K562 (cell line): ENCODE results near the gene CHI3L1. TPM values are rescaled to one million over a fixed set of nuclear protein-coding genes. Genes with fewer than 3 reads are reported as not detected.

ENCODE experiments used
- ATAC-seq: fragments of 200-7000 bp; cut with Tn5 transposase; 3 replicates; pipeline ENCODE4 v1.9.1; 2020; ENCODE audit warnings: moderate library complexity
- BruUV-seq: library from RNA; stranded (reverse); fragments of 400-500 nt; replicated peaks from 2 replicates; lab custom pipeline; 2021; lab: Mats Ljungman, UMichigan
- CTCF ChIA-PET: fragments of 300-600 bp; formaldehyde crosslinking; extraction: SDS; loops from one replicate; lab custom pipeline; 2021; ENCODE audit warnings: low intra/inter-chr PET ratio; lab: Yijun Ruan, JAX
- POLR2A ChIA-PET: fragments of 300-600, 350-650 bp; sonication (Branson Sonifier 250); formaldehyde crosslinking; extraction: SDS; loops from one replicate; lab custom pipeline; 2021; ENCODE audit warnings: antibody characterized with exemption, inconsistent platforms; lab: Yijun Ruan, JAX
- DNase-seq, 4 experiments: peaks; one replicate each; pipeline versions ENCODE4 v3.0.0 to v3.0.0-alpha.2; 2011 to 2018; ENCODE audit warnings: low spot score in 3 of 4, mixed read lengths in 3 of 4; ENCODE audit errors: extremely low read depth in 1 of 4
- FAIRE-seq: peaks from 2 replicates; lab custom pipeline; 2011; peaks lifted over from hg19 to GRCh38; lab: Jason Lieb, UNC
- H2AFZ ChIP-seq: 2 replicates; pipeline ENCODE4 v1.6.0; 2011; ENCODE audit warnings: low read depth, low read length, control low read depth, inconsistent platforms
- H3K27ac ChIP-seq: fragments of 200-600 bp; 3 replicates; pipeline ENCODE4 v1.8.0; 2011; ENCODE audit warnings: low read depth, mild to moderate bottlenecking, control low read depth, inconsistent platforms, low read length, moderate library complexity, mixed read lengths; ENCODE audit errors: extremely low read depth
- H3K27me3 ChIP-seq, 2 experiments: fragments of 300-600 bp in 1 of 2; 2 replicates in 1 of 2; 3 replicates in 1 of 2; pipeline versions ENCODE4 v1.6.0 to v1.8.0; 2011; ENCODE audit warnings: inconsistent platforms in 2 of 2, low read length in 2 of 2, mild to moderate bottlenecking in 1 of 2, mixed read lengths in 1 of 2, moderate library complexity in 1 of 2; ENCODE audit not compliant: control insufficient read depth in 2 of 2, insufficient read depth in 2 of 2
- H3K36me3 ChIP-seq: fragments of 300-600 bp; 3 replicates; pipeline ENCODE4 v1.8.0; 2011; ENCODE audit warnings: mild to moderate bottlenecking, low read length, inconsistent platforms; ENCODE audit not compliant: control insufficient read depth, insufficient read depth
- H3K4me1 ChIP-seq, 2 experiments: fragments of 200-600 bp in 1 of 2; replicated peaks in 1 of 2; 2 replicates in 1 of 2; 3 replicates in 1 of 2; pipeline versions ENCODE4 v1.5.1 to v1.8.0; 2011; ENCODE audit warnings: inconsistent platforms in 2 of 2, low read length in 2 of 2, mild to moderate bottlenecking in 1 of 2, mixed read lengths in 1 of 2, moderate library complexity in 1 of 2; ENCODE audit not compliant: control insufficient read depth in 2 of 2, insufficient read depth in 2 of 2
- H3K4me2 ChIP-seq: 2 replicates; pipeline ENCODE4 v1.6.1; 2011; ENCODE audit warnings: low read length, control low read depth, inconsistent platforms, mixed read lengths; ENCODE audit not compliant: insufficient read depth
- H3K4me3 ChIP-seq: fragments of 200-600 bp; sonication (generic), shearing (Covaris generic); 2 replicates; pipeline ENCODE4 v1.5.1; 2016; ENCODE audit warnings: control low read depth, inconsistent platforms
- H3K79me2 ChIP-seq: fragments of 200-600 bp; 3 replicates; pipeline ENCODE4 v1.8.0; 2011; ENCODE audit warnings: low read length, inconsistent platforms; ENCODE audit not compliant: control insufficient read depth, insufficient read depth
- H3K9ac ChIP-seq, 2 experiments: 2 replicates each; pipeline versions ENCODE4 v1.6.0 to v1.6.1; 2011; ENCODE audit warnings: low read depth in 2 of 2, low read length in 2 of 2, control low read depth in 1 of 2, inconsistent platforms in 1 of 2, mild to moderate bottlenecking in 1 of 2, mixed read lengths in 1 of 2; ENCODE audit not compliant: insufficient read depth in 1 of 2
- H3K9me1 ChIP-seq: one replicate; pipeline ENCODE4 v1.6.0; 2011; ENCODE audit warnings: inconsistent platforms, mild to moderate bottlenecking, low read length, moderate library complexity; ENCODE audit not compliant: control insufficient read depth, insufficient read depth
- H3K9me3 ChIP-seq: replicated peaks from 2 replicates; pipeline ENCODE4 v1.5.1; 2011; ENCODE audit warnings: low read depth, low read length, inconsistent platforms; ENCODE audit not compliant: control insufficient read depth, insufficient read depth
- H4K20me1 ChIP-seq: replicated peaks from 2 replicates; pipeline ENCODE4 v1.6.1; 2011; ENCODE audit warnings: low read length, inconsistent platforms, mixed read lengths; ENCODE audit not compliant: control insufficient read depth, insufficient read depth
- FOXK1 ChIP-seq: sonication (generic); formaldehyde crosslinking; IDR thresholded peaks from 2 replicates; pipeline ENCODE4 v1.8.0; 2022; ENCODE audit warnings: missing genetic modification reagents, mild to moderate bottlenecking, borderline replicate concordance
- HEY1 ChIP-seq: fragments of 250-450 bp; sonication (Bioruptor Pico); IDR thresholded peaks from 2 replicates; pipeline ENCODE4 v1.5.0; 2020; ENCODE audit warnings: mild to moderate bottlenecking, moderate library complexity, borderline replicate concordance
- SIN3B ChIP-seq: fragments of 450-650 bp; IDR thresholded peaks from 2 replicates; pipeline ENCODE4 v1.6.1; 2017; ENCODE audit warnings: low read depth, mild to moderate bottlenecking, moderate library complexity
- TCF3 ChIP-seq: sonication (generic); formaldehyde crosslinking; IDR thresholded peaks from 2 replicates; pipeline ENCODE4 v1.4.0; 2020; ENCODE audit warnings: mild to moderate bottlenecking, missing genetic modification reagents
- ZNF324 ChIP-seq: fragments of 250-450 bp; sonication (Bioruptor Pico); IDR thresholded peaks from 2 replicates; pipeline ENCODE4 v1.4.0; 2020; ENCODE audit warnings: mild to moderate bottlenecking
- WGBS: fragments of 100-300 bp; shearing (Covaris generic); methylation state at CpG from one replicate; pipeline ENCODE4 v1.1.6; 2016; ENCODE audit warnings: low coverage, mixed read lengths; ENCODE audit not compliant: insufficient coverage; ENCODE audit errors: missing lambda C conversion rate; 5-methylcytosine and 5-hydroxymethylcytosine counted together
- in situ Hi-C: fragments of 300-500 bp; cut with MboI; formaldehyde crosslinking; loops from 4 replicates; pipeline ENCODE4 v1.15.0; 2018; ENCODE audit warnings: inconsistent platforms, mixed read lengths
- intact Hi-C: fragments of 100-400 bp; cut with micrococcal nuclease; formaldehyde crosslinking; loops from 2 replicates; pipeline ENCODE4 v1.14.2; 2022
- polyA plus RNA-seq, 8 experiments: library from polyadenylated mRNA; depleted of rRNA in 4 of 8; stranded (reverse) in 5 of 8; unstranded in 3 of 8; fragments of >200 nt; fragmentation: Nextera tagmentation in 2 of 8; fragmentation: Illumina TruSeq in 1 of 8; extraction: Ambion mirVana in 2 of 8; extraction: Trizol in 1 of 8; gene quantifications; 2 replicates each; pipeline versions ENCODE4 v1.2.1 to v1.2.3, GENCODE V29; 2011 to 2014; ENCODE audit warnings: inconsistent platforms in 1 of 8, missing spikeins in 1 of 8
- total RNA-seq, 7 experiments: library from RNA; depleted of rRNA in 6 of 7; stranded (reverse); fragments of >200 nt in 6 of 7; fragmentation: Illumina TruSeq in 2 of 7; extraction: Trizol in 2 of 7; gene quantifications; 2 replicates each; pipeline versions ENCODE4 v1.2.1 to v1.2.3, GENCODE V29; 2011 to 2021; ENCODE audit warnings: low replicate concordance in 1 of 7
- TF ChIP-seq, protein P1 (sequence below): sonication (generic); formaldehyde crosslinking; IDR thresholded peaks from 2 replicates; pipeline ENCODE4 v1.8.0; 2022; ENCODE audit warnings: mild to moderate bottlenecking, missing genetic modification reagents, borderline replicate concordance
- TF ChIP-seq, protein P2 (sequence below), 2 experiments: fragments of 450-650 bp; formaldehyde crosslinking in 1 of 2; IDR thresholded peaks; 2 replicates each; pipeline versions ENCODE4 v1.4.0 to v1.6.1; 2014 to 2020; ENCODE audit warnings: mild to moderate bottlenecking in 2 of 2, borderline replicate concordance in 1 of 2, low read depth in 1 of 2

Gene CHI3L1
- total and polyA plus RNA-seq, 9 of the 15 experiments (the other 6 are each of a cell fraction or from before 2014, with no cell fraction given) = not detected

DNA sequence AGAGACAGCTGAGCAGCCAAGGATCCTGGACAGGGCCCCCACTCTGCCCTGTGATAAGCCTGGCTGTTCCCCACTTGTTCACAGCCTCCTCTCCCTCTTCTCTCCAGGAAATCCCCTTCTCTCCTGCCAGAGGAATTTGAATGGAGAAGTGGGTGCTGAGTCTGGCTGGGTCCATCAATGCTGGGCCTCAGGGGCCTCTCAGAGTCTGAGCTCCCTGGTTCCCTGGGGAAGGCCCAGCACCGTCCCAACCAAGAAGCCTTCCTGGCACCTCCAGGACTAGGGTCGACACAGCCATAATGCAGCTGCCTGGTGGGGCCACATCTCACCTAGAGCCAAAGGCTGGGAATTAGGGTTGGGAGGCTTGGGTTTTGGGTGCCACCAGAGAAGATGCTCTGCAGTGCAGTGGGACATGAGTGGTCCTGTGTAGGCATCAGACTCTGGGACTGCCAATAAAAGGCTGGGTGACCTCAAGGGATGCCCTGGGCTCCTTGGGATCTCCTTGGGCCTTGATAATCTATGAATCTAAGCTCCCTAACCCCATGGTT lies 13.4 kb downstream of the CHI3L1 start (continued):
- TF ChIP-seq, protein P1, sequence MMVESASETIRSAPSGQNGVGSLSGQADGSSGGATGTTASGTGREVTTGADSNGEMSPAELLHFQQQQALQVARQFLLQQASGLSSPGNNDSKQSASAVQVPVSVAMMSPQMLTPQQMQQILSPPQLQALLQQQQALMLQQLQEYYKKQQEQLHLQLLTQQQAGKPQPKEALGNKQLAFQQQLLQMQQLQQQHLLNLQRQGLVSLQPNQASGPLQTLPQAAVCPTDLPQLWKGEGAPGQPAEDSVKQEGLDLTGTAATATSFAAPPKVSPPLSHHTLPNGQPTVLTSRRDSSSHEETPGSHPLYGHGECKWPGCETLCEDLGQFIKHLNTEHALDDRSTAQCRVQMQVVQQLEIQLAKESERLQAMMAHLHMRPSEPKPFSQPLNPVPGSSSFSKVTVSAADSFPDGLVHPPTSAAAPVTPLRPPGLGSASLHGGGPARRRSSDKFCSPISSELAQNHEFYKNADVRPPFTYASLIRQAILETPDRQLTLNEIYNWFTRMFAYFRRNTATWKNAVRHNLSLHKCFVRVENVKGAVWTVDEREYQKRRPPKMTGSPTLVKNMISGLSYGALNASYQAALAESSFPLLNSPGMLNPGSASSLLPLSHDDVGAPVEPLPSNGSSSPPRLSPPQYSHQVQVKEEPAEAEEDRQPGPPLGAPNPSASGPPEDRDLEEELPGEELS = no peak
- TF ChIP-seq FOXK1 (CRISPR knock-in tag) (no peak), SIN3B (no peak)

DNA sequence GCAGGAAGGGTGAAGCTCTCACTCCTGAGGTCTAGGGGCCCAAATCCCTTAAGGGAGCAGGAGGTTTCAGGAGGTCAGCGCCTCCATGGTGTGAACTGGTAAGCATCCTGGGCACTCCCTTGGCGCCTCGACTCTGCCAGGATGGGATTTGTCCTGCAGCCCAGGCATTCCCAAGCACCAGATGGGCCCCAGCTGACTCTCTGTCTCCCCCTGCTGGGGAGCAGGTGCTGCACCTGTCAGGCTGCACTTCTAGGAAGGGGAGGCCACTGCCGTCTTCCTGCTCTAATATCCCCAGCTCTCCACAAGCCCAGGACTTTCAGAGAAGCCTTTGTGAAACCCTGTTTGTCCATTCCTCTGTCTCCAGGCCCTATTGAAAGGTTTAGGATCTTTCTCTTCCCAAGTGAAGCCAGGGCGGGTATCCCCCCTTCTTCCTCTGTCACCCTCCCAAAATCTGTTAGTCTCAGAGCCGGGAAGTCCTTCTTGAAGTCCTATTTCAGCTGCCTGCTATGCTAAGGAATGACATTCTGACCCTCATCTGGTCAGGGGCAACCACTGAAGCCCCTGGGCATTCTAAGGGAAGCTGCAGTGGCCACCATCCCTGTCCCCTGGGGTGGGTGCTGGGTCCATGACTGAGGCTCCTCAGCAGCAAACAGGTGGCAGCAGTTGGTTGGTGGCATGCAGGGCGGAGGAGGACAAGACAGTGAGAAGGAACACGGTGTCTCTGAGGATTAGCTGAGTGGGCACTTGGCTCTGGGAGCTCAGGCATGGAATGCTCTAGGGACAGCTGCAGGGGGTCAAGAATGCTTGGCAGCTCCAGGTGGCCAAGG lies 14.1 kb downstream of the CHI3L1 start:
- peaks cover 0 to 11% of the 10 kb centered on the region in 2 experiments; a peak in 1 of 5 replicates for H3K4me1 ChIP-seq
- no peak overlapping the region for H3K27ac ChIP-seq
- BruUV-seq = no TSS peak
- H3K4me3 ChIP-seq = no peak overlapping the region
- no peaks in the 10 kb centered on the region for H3K36me3 ChIP-seq
- peaks cover 14 to 68% of the 10 kb centered on the region in 2 experiments; a peak in 4 of 5 replicates for H3K27me3 ChIP-seq
- no peaks in the 10 kb centered on the region for H3K9me3 ChIP-seq
- peak; percentile 78 to 92 (median 88) for DNase-seq
- no peaks in the 10 kb centered on the region for H3K9me1 ChIP-seq
- in situ Hi-C loops (no loop called here), intact Hi-C loops (loop anchor here (1.0 kb wide), 2 partner anchors 54 to 133 kb away; no protein-coding TSS in a partner anchor)
- H3K4me2 ChIP-seq = no peak overlapping the region
- ATAC-seq = peak; percentile 93
- H3K9ac ChIP-seq = no peak overlapping the region
- CTCF ChIA-PET = interaction anchor here (0.6 to 3.5 kb wide), 5 partner anchors 34 to 245 kb away, joined by 3 to 27 read pairs (median 5); partner anchors contain the start of gene KLHL12
- peak; percentile 90 for FAIRE-seq
- H2AFZ ChIP-seq = no peak overlapping the region
- POLR2A ChIA-PET = interaction anchor here (0.6 to 1.5 kb wide), 6 partner anchors 10 to 561 kb away, joined by 3 to 6 read pairs (median 3); no protein-coding TSS in a partner anchor
- WGBS = 2% methylated on average over 7 of the region's 8 CpGs
- H3K79me2 ChIP-seq = no peaks in the 10 kb centered on the region
- peaks cover 28% of the 10 kb centered on the region; the same call in 1 of the 2 replicates for H4K20me1 ChIP-seq
- TF ChIP-seq HEY1 (0 out of 2 replicates have a peak, but pooled peaks have one; percentile 21), TCF3 (peak; percentile 15; the same call in 1 of the 2 replicates), ZNF324 (CRISPR knock-in tag) (no peak)
- TF ChIP-seq, protein P2, sequence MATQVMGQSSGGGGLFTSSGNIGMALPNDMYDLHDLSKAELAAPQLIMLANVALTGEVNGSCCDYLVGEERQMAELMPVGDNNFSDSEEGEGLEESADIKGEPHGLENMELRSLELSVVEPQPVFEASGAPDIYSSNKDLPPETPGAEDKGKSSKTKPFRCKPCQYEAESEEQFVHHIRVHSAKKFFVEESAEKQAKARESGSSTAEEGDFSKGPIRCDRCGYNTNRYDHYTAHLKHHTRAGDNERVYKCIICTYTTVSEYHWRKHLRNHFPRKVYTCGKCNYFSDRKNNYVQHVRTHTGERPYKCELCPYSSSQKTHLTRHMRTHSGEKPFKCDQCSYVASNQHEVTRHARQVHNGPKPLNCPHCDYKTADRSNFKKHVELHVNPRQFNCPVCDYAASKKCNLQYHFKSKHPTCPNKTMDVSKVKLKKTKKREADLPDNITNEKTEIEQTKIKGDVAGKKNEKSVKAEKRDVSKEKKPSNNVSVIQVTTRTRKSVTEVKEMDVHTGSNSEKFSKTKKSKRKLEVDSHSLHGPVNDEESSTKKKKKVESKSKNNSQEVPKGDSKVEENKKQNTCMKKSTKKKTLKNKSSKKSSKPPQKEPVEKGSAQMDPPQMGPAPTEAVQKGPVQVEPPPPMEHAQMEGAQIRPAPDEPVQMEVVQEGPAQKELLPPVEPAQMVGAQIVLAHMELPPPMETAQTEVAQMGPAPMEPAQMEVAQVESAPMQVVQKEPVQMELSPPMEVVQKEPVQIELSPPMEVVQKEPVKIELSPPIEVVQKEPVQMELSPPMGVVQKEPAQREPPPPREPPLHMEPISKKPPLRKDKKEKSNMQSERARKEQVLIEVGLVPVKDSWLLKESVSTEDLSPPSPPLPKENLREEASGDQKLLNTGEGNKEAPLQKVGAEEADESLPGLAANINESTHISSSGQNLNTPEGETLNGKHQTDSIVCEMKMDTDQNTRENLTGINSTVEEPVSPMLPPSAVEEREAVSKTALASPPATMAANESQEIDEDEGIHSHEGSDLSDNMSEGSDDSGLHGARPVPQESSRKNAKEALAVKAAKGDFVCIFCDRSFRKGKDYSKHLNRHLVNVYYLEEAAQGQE (IDR thresholded peaks at IDR 0.05; ENCODE audit: borderline replicate concordance) = peak; percentile 74
- TF ChIP-seq, protein P2 (CRISPR knock-in tag; IDR thresholded peaks at IDR 0.05; ENCODE audit: low read depth) = no peak
